Measurements from ENCODE around the gene LDLR.
"Not testable (repeated sequence)": the region's sequence is repeated elsewhere in the genome, so short reads cannot be mapped to it uniquely, and the experiment has no call there.

The LDLR gene

GRCh38 chr19:11176466-11177193 lies 87.4 kb downstream of the LDLR start:
- no peak for FAIRE-seq

- FAIRE-seq: no peak
Measured at GRCh38 chr19:11177592-11177991, 88.3 kb downstream of the LDLR start.

GRCh38 chr19:11179145-11179465 lies 89.8 kb downstream of the LDLR start:
- FAIRE-seq: not testable (repeated sequence)

- no peak for FAIRE-seq
Measured at GRCh38 chr19:11179716-11180297, 90.5 kb downstream of the LDLR start.

GRCh38 chr19:11180346-11180745 lies 91.1 kb downstream of the LDLR start:
- no peak for FAIRE-seq

GRCh38 chr19:11180975-11181374 lies 91.7 kb downstream of the LDLR start:
- FAIRE-seq: not testable (repeated sequence)

- no peak for FAIRE-seq
Measured at GRCh38 chr19:11181488-11181887, 92.2 kb downstream of the LDLR start.

Measured in TTC549 (cell line).